H1 (cell line): ENCODE results near the gene RABL3. TPM values are rescaled to one million over a fixed set of nuclear protein-coding genes. Genes with fewer than 3 reads are reported as not detected.

Source experiments
- CTCF ChIA-PET: fragments of 300-600 bp; sonication (Branson Sonifier 250); formaldehyde crosslinking; loops from one replicate; lab custom pipeline; 2021; ENCODE audit not compliant: partially characterized antibody; lab: Charles Lee
- POLR2A ChIA-PET: fragments of 300-600 bp; sonication (Branson Sonifier 250); formaldehyde crosslinking; loops from one replicate; lab custom pipeline; 2021; ENCODE audit warnings: inconsistent platforms; ENCODE audit not compliant: partially characterized antibody; lab: Charles Lee
- DNase-seq, 2 experiments: peaks; one replicate each; pipeline versions ENCODE4 v3.0.0 to v3.0.0-alpha.2; 2010 to 2022; ENCODE audit warnings: low spot score in 2 of 2, low read depth in 1 of 2, mixed read lengths in 1 of 2
- FAIRE-seq: peaks from 2 replicates; lab custom pipeline; 2011; peaks lifted over from hg19 to GRCh38; lab: Jason Lieb, UNC
- H2AFZ ChIP-seq: 2 replicates; pipeline ENCODE4 v1.8.1; 2012; ENCODE audit warnings: low read length, inconsistent platforms
- H2AK5ac ChIP-seq: 2 replicates; pipeline ENCODE4 v1.6.1; 2013; ENCODE audit warnings: low read depth, low read length
- H2BK120ac ChIP-seq: replicated peaks from 2 replicates; pipeline ENCODE3; 2013; ENCODE audit warnings: low read depth, low read length, inconsistent platforms
- H2BK12ac ChIP-seq: 2 replicates; pipeline ENCODE4 v1.6.1; 2013; ENCODE audit warnings: low read depth, low read length
- H2BK15ac ChIP-seq: 2 replicates; pipeline ENCODE4 v1.6.1; 2013; ENCODE audit warnings: low read length
- H2BK20ac ChIP-seq: 2 replicates; pipeline ENCODE4 v1.6.1; 2013; ENCODE audit warnings: low read length
- H2BK5ac ChIP-seq: 2 replicates; pipeline ENCODE4 v1.6.1; 2013; ENCODE audit warnings: low read depth, low read length
- H3K14ac ChIP-seq: 2 replicates; pipeline ENCODE4 v1.6.1; 2013; ENCODE audit warnings: inconsistent platforms; ENCODE audit not compliant: insufficient read length
- H3K18ac ChIP-seq: 2 replicates; pipeline ENCODE4 v1.6.1; 2013; ENCODE audit warnings: low read length; ENCODE audit errors: extremely low read depth
- H3K23ac ChIP-seq: 2 replicates; pipeline ENCODE4 v1.6.1; 2013; ENCODE audit warnings: inconsistent platforms; ENCODE audit not compliant: insufficient read length
- H3K23me2 ChIP-seq: 2 replicates; pipeline ENCODE4 v1.6.1; 2013; ENCODE audit warnings: low read depth, low read length
- H3K27ac ChIP-seq: 2 replicates; pipeline ENCODE4 v1.6.1; 2011; ENCODE audit warnings: low read depth, low read length, inconsistent platforms
- H3K27me3 ChIP-seq, 4 experiments: replicated peaks in 1 of 4; 1 replicate in 1 of 4; 2 replicates in 3 of 4; pipeline versions ENCODE4 v1.6.1 to v1.8.1; 2011 to 2013; ENCODE audit warnings: low read length in 3 of 4, mild to moderate bottlenecking in 3 of 4, inconsistent platforms in 2 of 4, mixed read lengths in 2 of 4, moderate library complexity in 1 of 4; ENCODE audit not compliant: control insufficient read depth in 3 of 4, insufficient read depth in 3 of 4; ENCODE audit errors: extremely low read depth in 1 of 4
- H3K36me3 ChIP-seq, 4 experiments: 2 replicates each; pipeline versions ENCODE4 v1.6.1 to v1.8.1; 2011 to 2013; ENCODE audit warnings: mild to moderate bottlenecking in 4 of 4, low read length in 3 of 4, moderate library complexity in 2 of 4, control low read depth in 1 of 4, inconsistent platforms in 1 of 4; ENCODE audit not compliant: insufficient read depth in 4 of 4, control insufficient read depth in 2 of 4
- H3K4ac ChIP-seq: replicated peaks from 2 replicates; pipeline ENCODE3; 2013; ENCODE audit warnings: low read length, low read depth, mixed read lengths, inconsistent platforms; ENCODE audit not compliant: insufficient read length
- H3K4me1 ChIP-seq, 4 experiments: replicated peaks in 1 of 4; 1 replicate in 1 of 4; 2 replicates in 3 of 4; pipeline versions ENCODE4 v1.6.1 to v1.8.1; 2011 to 2013; ENCODE audit warnings: low read length in 3 of 4, inconsistent platforms in 2 of 4, mixed read lengths in 1 of 4; ENCODE audit not compliant: insufficient read depth in 4 of 4, control insufficient read depth in 3 of 4
- H3K4me2 ChIP-seq, 2 experiments: 2 replicates each; pipeline versions ENCODE4 v1.6.1 to v1.8.1; 2011 to 2013; ENCODE audit warnings: low read depth in 2 of 2, low read length in 2 of 2, control low read depth in 1 of 2, inconsistent platforms in 1 of 2, mild to moderate bottlenecking in 1 of 2; ENCODE audit not compliant: insufficient read depth in 1 of 2
- H3K4me3 ChIP-seq, 4 experiments: fragments of 200-600, 300-600 bp in 1 of 4; sonication (generic), shearing (Covaris generic), sonication (Bioruptor Twin) in 1 of 4; 2 replicates each; pipeline versions ENCODE4 v1.5.1 to v1.8.1; 2011 to 2016; ENCODE audit warnings: low read length in 4 of 4, low read depth in 3 of 4, control low read depth in 2 of 4, inconsistent platforms in 2 of 4, mild to moderate bottlenecking in 2 of 4, mixed read lengths in 1 of 4, moderate library complexity in 1 of 4; ENCODE audit not compliant: insufficient read depth in 2 of 4; ENCODE audit errors: extremely low read depth in 1 of 4
- H3K56ac ChIP-seq: replicated peaks from 2 replicates; pipeline ENCODE3; 2013; ENCODE audit warnings: low read depth, mild to moderate bottlenecking, mixed read lengths, low read length, inconsistent platforms; ENCODE audit not compliant: insufficient read length
- H3K79me1 ChIP-seq: 2 replicates; pipeline ENCODE4 v1.6.1; 2013; ENCODE audit warnings: low read depth, low read length, control low read depth
- H3K79me2 ChIP-seq, 2 experiments: 2 replicates each; pipeline versions ENCODE4 v1.6.1 to v1.8.1; 2012 to 2013; ENCODE audit warnings: low read length in 2 of 2, mild to moderate bottlenecking in 2 of 2, inconsistent platforms in 1 of 2; ENCODE audit not compliant: insufficient read depth in 2 of 2, control insufficient read depth in 1 of 2
- H3K9ac ChIP-seq, 4 experiments: replicated peaks in 1 of 4; 1 replicate in 1 of 4; 2 replicates in 3 of 4; pipeline versions ENCODE4 v1.6.1 to v1.8.1; 2011 to 2013; ENCODE audit warnings: low read depth in 3 of 4, low read length in 3 of 4, control low read depth in 2 of 4, mild to moderate bottlenecking in 2 of 4, moderate library complexity in 2 of 4, inconsistent platforms in 1 of 4; ENCODE audit errors: extremely low read depth in 1 of 4
- H3K9me3 ChIP-seq, 2 experiments: 2 replicates each; pipeline versions ENCODE4 v1.6.1 to v1.8.1; 2012 to 2013; ENCODE audit warnings: mild to moderate bottlenecking in 2 of 2, moderate library complexity in 2 of 2, control low read depth in 1 of 2, inconsistent platforms in 1 of 2, low read depth in 1 of 2, low read length in 1 of 2, mixed read lengths in 1 of 2; ENCODE audit not compliant: insufficient read depth in 2 of 2
- H4K20me1 ChIP-seq, 2 experiments: replicated peaks in 1 of 2; 2 replicates each; pipeline versions ENCODE3 to v1.8.1; 2011 to 2013; ENCODE audit warnings: inconsistent platforms in 2 of 2, low read length in 2 of 2, mild to moderate bottlenecking in 1 of 2; ENCODE audit not compliant: insufficient read depth in 2 of 2, control insufficient read depth in 1 of 2
- H4K5ac ChIP-seq: 2 replicates; pipeline ENCODE4 v1.6.1; 2013; ENCODE audit warnings: low read length, low read depth, mixed read lengths, inconsistent platforms; ENCODE audit not compliant: insufficient read length
- H4K8ac ChIP-seq: 2 replicates; pipeline ENCODE4 v1.8.0; 2013; ENCODE audit warnings: mild to moderate bottlenecking, moderate library complexity, low read length, inconsistent platforms; ENCODE audit not compliant: insufficient read depth; ENCODE audit errors: extremely low read depth
- H4K91ac ChIP-seq: replicated peaks from 2 replicates; pipeline ENCODE3; 2013; ENCODE audit warnings: low read length, mixed read lengths, inconsistent platforms; ENCODE audit not compliant: insufficient read length
- BACH1 ChIP-seq: IDR thresholded peaks from 2 replicates; pipeline ENCODE4 v1.6.1; 2012; ENCODE audit warnings: low read length, improper control_type of control experiment
- BRCA1 ChIP-seq: IDR thresholded peaks from 2 replicates; pipeline ENCODE4 v1.6.1; 2012; ENCODE audit warnings: low read depth, low read length, improper control_type of control experiment
- CBX5 ChIP-seq: fragments of 300-800, 300-1000 bp; sonication (generic); IDR thresholded peaks from 2 replicates; pipeline ENCODE4 v1.7.1; 2016; ENCODE audit warnings: antibody characterized with exemption, low read length, low read depth
- CBX8 ChIP-seq: fragments of 300-800, 300-1000 bp; sonication (generic); IDR thresholded peaks from 2 replicates; pipeline ENCODE4 v1.7.1; 2016; ENCODE audit warnings: low read depth, low read length, borderline replicate concordance
- CREB1 ChIP-seq: IDR thresholded peaks from 2 replicates; pipeline ENCODE4 v1.6.1; 2012; ENCODE audit warnings: inconsistent platforms
- EGR1 ChIP-seq: IDR thresholded peaks from 2 replicates; pipeline ENCODE4 v1.6.1; 2011; ENCODE audit warnings: low read depth, low read length, borderline replicate concordance
- EP300 ChIP-seq, 2 experiments: IDR thresholded peaks; 1 replicate in 1 of 2; 2 replicates in 1 of 2; pipeline ENCODE4 v1.6.1; 2011 to 2012; ENCODE audit warnings: low read depth in 2 of 2, low read length in 2 of 2, mild to moderate bottlenecking in 2 of 2, borderline replicate concordance in 1 of 2, inconsistent platforms in 1 of 2, moderate library complexity in 1 of 2
- FOSL1 ChIP-seq: IDR thresholded peaks from 2 replicates; pipeline ENCODE4 v1.6.1; 2011; ENCODE audit warnings: mild to moderate bottlenecking, low read depth, low read length, moderate library complexity; ENCODE audit not compliant: insufficient read depth
- HDAC2 ChIP-seq, 2 experiments: fragments of 300-600 bp in 1 of 2; sonication (generic) in 1 of 2; IDR thresholded peaks; 2 replicates each; pipeline ENCODE4 v1.6.1; 2011 to 2012; ENCODE audit warnings: low read depth in 2 of 2, low read length in 2 of 2, mild to moderate bottlenecking in 2 of 2, moderate library complexity in 2 of 2, borderline replicate concordance in 1 of 2, inconsistent platforms in 1 of 2
- KDM4A ChIP-seq: IDR thresholded peaks from one replicate; pipeline ENCODE4 v1.7.1; 2012; ENCODE audit warnings: low read depth, mild to moderate bottlenecking, moderate library complexity, low read length, inconsistent platforms; ENCODE audit not compliant: severe bottlenecking
- NANOG ChIP-seq: IDR thresholded peaks from 2 replicates; pipeline ENCODE4 v1.6.1; 2011; ENCODE audit warnings: low read length, low read depth, mild to moderate bottlenecking, inconsistent platforms; ENCODE audit not compliant: insufficient read depth, poor library complexity, severe bottlenecking
- SP1 ChIP-seq: IDR thresholded peaks from 2 replicates; pipeline ENCODE4 v1.6.1; 2011; ENCODE audit warnings: low read depth, low read length
- SP2 ChIP-seq: IDR thresholded peaks from 2 replicates; pipeline ENCODE4 v1.6.1; 2012; ENCODE audit warnings: mild to moderate bottlenecking, low read length, inconsistent platforms
- TAF7 ChIP-seq: optimal IDR thresholded peaks from 2 replicates; pipeline ENCODE3; 2011; ENCODE audit warnings: low read depth, mild to moderate bottlenecking, inconsistent platforms, low read length, moderate library complexity, borderline replicate concordance
- TCF12 ChIP-seq: IDR thresholded peaks from 2 replicates; pipeline ENCODE4 v1.6.1; 2011; ENCODE audit warnings: low read depth, mild to moderate bottlenecking, low read length
- polyA plus RNA-seq, 7 experiments: library from polyadenylated mRNA; depleted of rRNA in 3 of 7; stranded (reverse) in 5 of 7; unstranded in 2 of 7; fragments of >200 nt in 5 of 7; fragments of 200-250 nt in 2 of 7; gene quantifications; 1 replicate in 5 of 7; 2 replicates in 1 of 7; 4 replicates in 1 of 7; pipeline versions ENCODE4 v1.2.1 to v1.2.3, GENCODE V29; 2011 to 2013; ENCODE audit warnings: missing spikeins in 2 of 7, mixed read lengths in 2 of 7
- total RNA-seq: library from RNA; stranded (reverse); fragmentation: NEBNext Ultra II Directional; extraction: Animal tissue kit (Norgen Biotek cat#: 25700); gene quantifications from 2 replicates; pipeline ENCODE4 v1.2.1, GENCODE V29; 2021

The RABL3 gene
- total and polyA plus RNA-seq, 2 of the 8 experiments (the other 6 are each of a cell fraction or from before 2014, with no cell fraction given): 4.4 to 19.2 TPM

- Histone ChIP-seq H3K56ac (no peak overlapping the region), H2BK5ac (no peak overlapping the region)
- no peak for DNase-seq
- TF ChIP-seq BRCA1: no peak
- no peak for TF ChIP-seq CBX8
- TF ChIP-seq CBX5: no peak
- no peak for TF ChIP-seq HDAC2 (IDR thresholded peaks at IDR 0.05; ENCODE audit: borderline replicate concordance in 1 of 2, low read depth in 2 of 2, low read length in 2 of 2)
- no peak for TF ChIP-seq KDM4A
- no peak for TF ChIP-seq NANOG
- TF ChIP-seq BACH1: no peak
- no peak for TF ChIP-seq TCF12
- TF ChIP-seq TAF7: no peak
- TF ChIP-seq SP2: no peak
- no peak for TF ChIP-seq EGR1
- no peak for TF ChIP-seq EP300 (IDR thresholded peaks at IDR 0.05; ENCODE audit: borderline replicate concordance in 1 of 2, low read depth in 2 of 2, low read length in 2 of 2)
- TF ChIP-seq SP1: no peak
- no peak for TF ChIP-seq FOSL1
- TF ChIP-seq CREB1: no peak
- TF ChIP-seq, all 59 proteins: peak for 0
- Histone ChIP-seq H3K36me3 (no peaks in the 10 kb centered on the region; a peak in 1 of 8 replicates), H4K91ac (no peak overlapping the region), H2BK120ac (no peak overlapping the region), H4K5ac (no peak overlapping the region), H3K4me1 (no peaks in the 10 kb centered on the region), H3K23me2 (no peaks in the 10 kb centered on the region), H3K79me1 (no peaks in the 10 kb centered on the region), H2AFZ (no peak overlapping the region), H3K9me3 (no peaks in the 10 kb centered on the region), H2BK12ac (no peak overlapping the region), H3K4me3 (no peak overlapping the region), H4K20me1 (no peaks in the 10 kb centered on the region), H3K4ac (no peak overlapping the region), H3K14ac (no peak overlapping the region), H3K27me3 (no peaks in the 10 kb centered on the region), H4K8ac (no peak overlapping the region), H3K23ac (no peak overlapping the region), H2BK15ac (no peak overlapping the region), H2BK20ac (no peak overlapping the region), H3K27ac (no peak overlapping the region), H2AK5ac (no peak overlapping the region), H3K79me2 (no peaks in the 10 kb centered on the region), H3K18ac (no peak overlapping the region), H3K9ac (no peak overlapping the region), H3K4me2 (no peak overlapping the region)
- no peak for FAIRE-seq
- POLR2A ChIA-PET: no interaction called here
- CTCF ChIA-PET: no interaction called here
Measured at GRCh38 chr3:120708408-120708807, 33.9 kb downstream of the RABL3 start.
